Measurements from ENCODE around the gene CFAP54. TPM values are rescaled to one million over a fixed set of nuclear protein-coding genes. Genes with fewer than 3 reads are reported as not detected.

Gene CFAP54
- total RNA-seq, 6 experiments from 2014 or later = 0.40 to 0.66 (median 0.56) TPM

DNA sequence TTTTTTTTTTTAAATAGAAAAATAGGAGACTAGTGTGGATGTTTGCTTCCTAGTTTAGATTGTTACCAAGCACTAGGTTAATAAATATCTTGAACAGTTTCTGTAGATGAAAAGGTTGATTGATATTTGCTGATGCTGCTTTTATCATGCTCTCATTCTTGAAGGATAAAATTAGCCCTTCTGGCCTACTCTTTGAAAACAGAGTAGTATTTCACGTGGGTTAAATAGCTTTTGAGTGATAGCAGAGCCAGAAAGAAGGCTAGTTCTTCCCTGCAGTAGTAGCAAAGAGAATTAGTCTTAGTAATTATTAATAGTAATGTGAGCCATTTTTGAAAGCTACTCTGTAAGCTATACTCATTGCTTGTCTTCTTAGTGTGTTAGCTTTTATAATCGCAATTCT is 422.9 kb downstream of the CFAP54 start:
- H3K27ac Mint-ChIP-seq = no peak overlapping the region
- no peaks in the 10 kb centered on the region for H3K9me3 Mint-ChIP-seq

DNA sequence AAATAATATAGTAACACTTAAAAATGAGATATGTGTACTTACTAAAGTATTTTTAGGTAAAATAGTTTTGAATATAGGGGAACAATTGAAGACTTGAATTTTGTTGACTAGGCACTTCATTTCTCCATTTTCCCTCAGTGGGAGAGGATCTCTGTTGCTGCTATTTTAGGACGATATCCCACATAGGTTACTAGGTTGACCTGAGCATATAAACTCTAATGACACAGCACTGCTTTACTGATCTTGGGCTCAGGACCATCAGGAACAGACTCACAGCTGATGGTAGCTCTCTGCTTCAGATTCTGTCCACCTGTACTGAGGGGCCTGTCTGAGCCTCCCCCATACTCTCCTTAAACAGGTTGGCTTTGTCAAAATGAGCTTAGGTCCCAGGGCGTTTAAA is 423.6 kb downstream of the CFAP54 start:
- Mint-ChIP-seq H3K36me3 (ENCODE audit: low read depth) (peaks cover 52% of the 10 kb centered on the region), H3K27ac (peak overlapping the region; percentile 53; the same call in 1 of the 2 replicates), H3K4me3 (no peak overlapping the region), H3K27me3 (ENCODE audit: insufficient read depth) (no peaks in the 10 kb centered on the region), H3K4me1 (ENCODE audit: low read depth) (peaks cover 49% of the 10 kb centered on the region), H3K9me3 (no peaks in the 10 kb centered on the region)
- no peak for DNase-seq
- no peak for TF ChIP-seq CTCF (IDR thresholded peaks at IDR 0.05)

More for the DNA sequence above, 422.9 kb downstream of the CFAP54 start:
- DNase-seq = no peak
- Mint-ChIP-seq H3K27me3 (ENCODE audit: insufficient read depth) (no peaks in the 10 kb centered on the region), H3K4me3 (no peak overlapping the region), H3K4me1 (ENCODE audit: low read depth) (peaks cover 51% of the 10 kb centered on the region), H3K36me3 (ENCODE audit: low read depth) (peaks cover 51% of the 10 kb centered on the region)
- TF ChIP-seq CTCF (IDR thresholded peaks at IDR 0.05) = no peak

- Mint-ChIP-seq H3K36me3 (ENCODE audit: low read depth) (peaks cover 57% of the 10 kb centered on the region), H3K27me3 (ENCODE audit: insufficient read depth) (no peaks in the 10 kb centered on the region), H3K4me1 (ENCODE audit: low read depth) (peaks cover 6% of the 10 kb centered on the region), H3K27ac (no peak overlapping the region), H3K4me3 (no peak overlapping the region), H3K9me3 (no peaks in the 10 kb centered on the region)
- no peak for DNase-seq
- no peak for TF ChIP-seq CTCF (IDR thresholded peaks at IDR 0.05)
These were observed 430.3 kb downstream of the CFAP54 start for GRCh38 chr12:96919510-96920210.

Other genes starting within 250 kb of the CFAP54 start
- 10 to 100 TPM; 24.6 to 28.8 (median 26.5) TPM for gene CDK17, start 89.1 kb upstream of the CFAP54 start, total RNA-seq (2021; fragmentation: NEBNext Ultra II Directional; extraction: Animal tissue kit (Norgen Biotek cat#: 25700))